ENCODE measurements around the gene SPC25. TPM values are rescaled to one million over a fixed set of nuclear protein-coding genes. Genes with fewer than 3 reads are reported as not detected.

The SPC25 gene
- total and polyA plus RNA-seq, 10 of the 15 experiments (the other 5 are each of a cell fraction or from before 2014, with no cell fraction given): 18.7 to 61.5 (median 32.0) TPM

DNA sequence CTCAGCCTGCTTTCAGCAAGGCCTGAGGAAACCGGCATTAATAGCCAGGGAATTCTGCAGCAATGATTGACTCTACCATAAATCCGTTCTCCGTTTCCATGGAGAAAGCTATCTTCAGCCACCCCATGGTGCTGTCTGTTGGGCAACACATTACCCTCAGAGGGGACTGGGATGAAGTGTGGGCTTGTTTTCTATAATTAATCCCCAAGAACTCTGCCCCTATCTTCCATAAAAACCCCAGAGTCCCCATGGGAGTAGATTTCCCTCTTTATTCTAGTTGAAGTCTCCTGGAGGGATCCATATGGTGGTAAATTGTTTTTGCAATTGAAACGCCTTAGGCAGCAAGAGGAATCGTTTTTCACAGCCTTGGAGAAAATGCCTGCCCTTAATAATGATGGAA, 20.1 kb upstream of the SPC25 start:
- DNase-seq (ENCODE audit: low read depth, low spot score) (no peak), FAIRE-seq (no peak), ATAC-seq (no peak)
- Histone ChIP-seq H3K9me3 (replicated peaks; ENCODE audit: control insufficient read depth, insufficient read depth, low read length) (no peaks in the 10 kb centered on the region), H3K27ac (ENCODE audit: control insufficient read depth, insufficient read depth) (no peak overlapping the region), H3K79me2 (ENCODE audit: control insufficient read depth, insufficient read depth, low read length) (no peaks in the 10 kb centered on the region), H3K36me3 (ENCODE audit: control insufficient read depth in 2 of 2, insufficient read depth in 2 of 2, low read length in 1 of 2) (no peaks in the 10 kb centered on the region), H3K4me3 (no peak overlapping the region), H3K9ac (ENCODE audit: control insufficient read depth, insufficient read depth, low read length) (no peak overlapping the region), H4K20me1 (ENCODE audit: control insufficient read depth, insufficient read depth) (no peaks in the 10 kb centered on the region), H2AFZ (ENCODE audit: control insufficient read depth, low read depth, low read length) (no peak overlapping the region), H3K4me1 (ENCODE audit: control insufficient read depth, insufficient read depth, low read length) (no peaks in the 10 kb centered on the region), H3K4me2 (ENCODE audit: control insufficient read depth, insufficient read depth) (no peak overlapping the region), H3K27me3 (replicated peaks in 1 of 2; ENCODE audit: control insufficient read depth in 2 of 2, insufficient read depth in 2 of 2, low read length in 1 of 2) (peaks cover 5 to 11% of the 10 kb centered on the region in 2 experiments; a peak in 3 of 4 replicates)
- in situ Hi-C loops (cut with MboI) (loop anchor here (5.0 kb wide), 1 partner anchor 563 kb away; no protein-coding TSS in a partner anchor), intact Hi-C loops (cut with micrococcal nuclease; ENCODE audit: unreplicated experiment) (no loop called here)
- TF ChIP-seq IKZF1 (conservative IDR thresholded peaks at IDR 0.05): no peak
- TF ChIP-seq, protein P1, sequence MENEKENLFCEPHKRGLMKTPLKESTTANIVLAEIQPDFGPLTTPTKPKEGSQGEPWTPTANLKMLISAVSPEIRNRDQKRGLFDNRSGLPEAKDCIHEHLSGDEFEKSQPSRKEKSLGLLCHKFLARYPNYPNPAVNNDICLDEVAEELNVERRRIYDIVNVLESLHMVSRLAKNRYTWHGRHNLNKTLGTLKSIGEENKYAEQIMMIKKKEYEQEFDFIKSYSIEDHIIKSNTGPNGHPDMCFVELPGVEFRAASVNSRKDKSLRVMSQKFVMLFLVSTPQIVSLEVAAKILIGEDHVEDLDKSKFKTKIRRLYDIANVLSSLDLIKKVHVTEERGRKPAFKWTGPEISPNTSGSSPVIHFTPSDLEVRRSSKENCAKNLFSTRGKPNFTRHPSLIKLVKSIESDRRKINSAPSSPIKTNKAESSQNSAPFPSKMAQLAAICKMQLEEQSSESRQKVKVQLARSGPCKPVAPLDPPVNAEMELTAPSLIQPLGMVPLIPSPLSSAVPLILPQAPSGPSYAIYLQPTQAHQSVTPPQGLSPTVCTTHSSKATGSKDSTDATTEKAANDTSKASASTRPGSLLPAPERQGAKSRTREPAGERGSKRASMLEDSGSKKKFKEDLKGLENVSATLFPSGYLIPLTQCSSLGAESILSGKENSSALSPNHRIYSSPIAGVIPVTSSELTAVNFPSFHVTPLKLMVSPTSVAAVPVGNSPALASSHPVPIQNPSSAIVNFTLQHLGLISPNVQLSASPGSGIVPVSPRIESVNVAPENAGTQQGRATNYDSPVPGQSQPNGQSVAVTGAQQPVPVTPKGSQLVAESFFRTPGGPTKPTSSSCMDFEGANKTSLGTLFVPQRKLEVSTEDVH (IDR thresholded peaks at IDR 0.05; ENCODE audit: low read depth, partially characterized antibody): no peak
- TF ChIP-seq ZNF24 (IDR thresholded peaks at IDR 0.05): no peak
- TF ChIP-seq, protein P2, sequence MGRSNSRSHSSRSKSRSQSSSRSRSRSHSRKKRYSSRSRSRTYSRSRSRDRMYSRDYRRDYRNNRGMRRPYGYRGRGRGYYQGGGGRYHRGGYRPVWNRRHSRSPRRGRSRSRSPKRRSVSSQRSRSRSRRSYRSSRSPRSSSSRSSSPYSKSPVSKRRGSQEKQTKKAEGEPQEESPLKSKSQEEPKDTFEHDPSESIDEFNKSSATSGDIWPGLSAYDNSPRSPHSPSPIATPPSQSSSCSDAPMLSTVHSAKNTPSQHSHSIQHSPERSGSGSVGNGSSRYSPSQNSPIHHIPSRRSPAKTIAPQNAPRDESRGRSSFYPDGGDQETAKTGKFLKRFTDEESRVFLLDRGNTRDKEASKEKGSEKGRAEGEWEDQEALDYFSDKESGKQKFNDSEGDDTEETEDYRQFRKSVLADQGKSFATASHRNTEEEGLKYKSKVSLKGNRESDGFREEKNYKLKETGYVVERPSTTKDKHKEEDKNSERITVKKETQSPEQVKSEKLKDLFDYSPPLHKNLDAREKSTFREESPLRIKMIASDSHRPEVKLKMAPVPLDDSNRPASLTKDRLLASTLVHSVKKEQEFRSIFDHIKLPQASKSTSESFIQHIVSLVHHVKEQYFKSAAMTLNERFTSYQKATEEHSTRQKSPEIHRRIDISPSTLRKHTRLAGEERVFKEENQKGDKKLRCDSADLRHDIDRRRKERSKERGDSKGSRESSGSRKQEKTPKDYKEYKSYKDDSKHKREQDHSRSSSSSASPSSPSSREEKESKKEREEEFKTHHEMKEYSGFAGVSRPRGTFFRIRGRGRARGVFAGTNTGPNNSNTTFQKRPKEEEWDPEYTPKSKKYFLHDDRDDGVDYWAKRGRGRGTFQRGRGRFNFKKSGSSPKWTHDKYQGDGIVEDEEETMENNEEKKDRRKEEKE (IDR thresholded peaks at IDR 0.05): no peak
- TF ChIP-seq POLR2AphosphoS5 (IDR thresholded peaks at IDR 0.05; ENCODE audit: low read length): no peak
- no peak for TF ChIP-seq NR2C1 (IDR thresholded peaks at IDR 0.05)
- no peak for TF ChIP-seq EED (IDR thresholded peaks at IDR 0.05; ENCODE audit: low read depth)
- no peak for TF ChIP-seq YY1 (IDR thresholded peaks at IDR 0.05; ENCODE audit: low read depth, low read length)
- BruUV-seq (replicated peaks): no TSS peak
- 40% methylated on average over 5 of the region's 5 CpGs for WGBS (ENCODE audit: insufficient coverage, insufficient replicate concordance, low lambda C conversion rate, missing lambda C conversion rate)
- ChIA-PET CTCF (no interaction called here), POLR2A (no interaction called here), SMC1A (ENCODE audit: uncharacterized antibody, unreplicated experiment) (no interaction called here), RAD21 (ENCODE audit: unreplicated experiment) (no interaction called here)
